Mesothelial cell of epicardium (in vitro differentiated cells): ENCODE measurements around the gene BRI3BP. TPM values are rescaled to one million over a fixed set of nuclear protein-coding genes. Genes with fewer than 3 reads are reported as not detected.

ENCODE experiments used
- DNase-seq, 2 experiments: peaks; one replicate each; pipeline ENCODE4 v3.0.0; 2021; ENCODE audit warnings: low spot score in 2 of 2; ENCODE audit not compliant: unreplicated experiment in 2 of 2
- H3K27ac Mint-ChIP-seq: 2 replicates; pipeline ENCODE4 v1.8.0; 2021; ENCODE audit warnings: mixed read lengths
- H3K27me3 Mint-ChIP-seq: 2 replicates; pipeline ENCODE4 v1.8.0; 2021; ENCODE audit warnings: low read depth, mixed read lengths
- H3K36me3 Mint-ChIP-seq: 2 replicates; pipeline ENCODE4 v1.8.0; 2021; ENCODE audit warnings: mixed read lengths
- H3K4me1 Mint-ChIP-seq: 2 replicates; pipeline ENCODE4 v1.8.0; 2021; ENCODE audit warnings: mixed read lengths
- H3K4me3 Mint-ChIP-seq: 2 replicates; pipeline ENCODE4 v1.8.0; 2021; ENCODE audit warnings: mild to moderate bottlenecking, moderate library complexity, mixed read lengths
- H3K9me3 Mint-ChIP-seq: 2 replicates; pipeline ENCODE4 v1.8.0; 2021; ENCODE audit warnings: mixed read lengths
- total RNA-seq: library from RNA; stranded (reverse); gene quantifications from 3 replicates; pipeline ENCODE4 v1.2.1, GENCODE V29; 2021
- TF ChIP-seq, protein P1 (sequence below): fragments of 200-600 bp; sonication (generic); IDR thresholded peaks from one replicate; pipeline ENCODE4 v1.5.0; 2021; ENCODE audit warnings: antibody characterized with exemption; ENCODE audit not compliant: unreplicated experiment

The BRI3BP gene
- total RNA-seq, 1 donor from 2014 or later, result 7.2 TPM

DNA sequence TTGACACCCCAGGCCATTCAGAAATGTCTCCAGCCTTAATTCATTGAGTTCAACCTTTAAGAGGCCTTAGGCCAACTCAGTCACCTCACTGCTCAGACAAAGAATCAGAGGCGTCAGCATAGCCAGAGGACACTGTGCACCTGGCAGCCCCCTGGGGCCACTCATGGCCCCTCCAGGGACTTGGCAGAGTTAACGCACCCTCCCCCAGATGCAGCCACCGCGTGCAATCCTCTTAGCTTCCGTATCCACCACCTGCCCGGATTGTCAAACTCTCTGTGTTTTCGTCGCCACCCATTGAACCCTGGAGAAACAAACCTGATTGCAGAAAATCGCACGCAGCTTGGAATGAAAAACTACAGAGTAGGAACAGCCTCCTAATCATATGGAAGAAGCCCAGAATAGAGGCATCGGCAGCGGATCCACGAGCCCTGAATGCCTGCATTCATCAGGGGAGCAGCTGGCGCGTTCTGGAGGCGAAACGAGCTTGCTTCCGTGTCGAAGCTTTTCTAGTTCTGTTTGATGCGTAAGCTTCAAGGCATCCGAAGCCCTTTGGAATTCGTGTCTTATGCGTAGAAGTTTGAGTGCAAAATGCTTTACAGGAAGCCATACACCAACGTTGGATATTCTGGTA, 22.4 kb downstream of the BRI3BP start:
- H3K9me3 Mint-ChIP-seq, result no peaks in the 10 kb centered on the region

DNA sequence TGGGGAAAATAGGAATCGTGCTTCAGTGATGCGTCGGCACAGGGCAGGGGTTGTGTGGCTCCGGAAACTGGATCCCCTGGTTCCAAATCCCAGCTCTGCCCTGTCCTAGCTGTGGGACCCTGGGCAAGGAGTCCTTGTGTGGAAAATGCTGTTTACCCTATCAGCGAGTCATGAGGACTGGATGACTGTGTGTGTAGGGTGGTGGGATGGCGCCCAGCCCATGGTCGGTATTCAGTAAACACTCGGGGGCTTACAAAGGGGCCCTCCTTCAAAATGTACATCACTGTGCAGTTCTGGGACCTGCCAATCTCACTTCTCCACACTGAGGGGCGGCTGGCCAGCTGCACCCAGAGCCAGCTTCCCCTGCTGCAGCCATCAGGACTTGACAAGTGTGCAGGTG, 24.4 kb downstream of the BRI3BP start:
- no peak overlapping the region for H3K27ac Mint-ChIP-seq
- H3K4me1 Mint-ChIP-seq, result no peaks in the 10 kb centered on the region
- no peak for DNase-seq
- no peaks in the 10 kb centered on the region for H3K27me3 Mint-ChIP-seq
- H3K36me3 Mint-ChIP-seq, result peaks cover 18% of the 10 kb centered on the region
- H3K4me3 Mint-ChIP-seq, result no peak overlapping the region
- no peaks in the 10 kb centered on the region for H3K9me3 Mint-ChIP-seq
- TF ChIP-seq, protein P1, sequence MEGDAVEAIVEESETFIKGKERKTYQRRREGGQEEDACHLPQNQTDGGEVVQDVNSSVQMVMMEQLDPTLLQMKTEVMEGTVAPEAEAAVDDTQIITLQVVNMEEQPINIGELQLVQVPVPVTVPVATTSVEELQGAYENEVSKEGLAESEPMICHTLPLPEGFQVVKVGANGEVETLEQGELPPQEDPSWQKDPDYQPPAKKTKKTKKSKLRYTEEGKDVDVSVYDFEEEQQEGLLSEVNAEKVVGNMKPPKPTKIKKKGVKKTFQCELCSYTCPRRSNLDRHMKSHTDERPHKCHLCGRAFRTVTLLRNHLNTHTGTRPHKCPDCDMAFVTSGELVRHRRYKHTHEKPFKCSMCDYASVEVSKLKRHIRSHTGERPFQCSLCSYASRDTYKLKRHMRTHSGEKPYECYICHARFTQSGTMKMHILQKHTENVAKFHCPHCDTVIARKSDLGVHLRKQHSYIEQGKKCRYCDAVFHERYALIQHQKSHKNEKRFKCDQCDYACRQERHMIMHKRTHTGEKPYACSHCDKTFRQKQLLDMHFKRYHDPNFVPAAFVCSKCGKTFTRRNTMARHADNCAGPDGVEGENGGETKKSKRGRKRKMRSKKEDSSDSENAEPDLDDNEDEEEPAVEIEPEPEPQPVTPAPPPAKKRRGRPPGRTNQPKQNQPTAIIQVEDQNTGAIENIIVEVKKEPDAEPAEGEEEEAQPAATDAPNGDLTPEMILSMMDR, result no peak

More for the DNA sequence above, 22.4 kb downstream of the BRI3BP start:
- Mint-ChIP-seq H3K36me3 (peaks cover 15% of the 10 kb centered on the region), H3K27ac (no peak overlapping the region), H3K4me3 (no peak overlapping the region), H3K4me1 (no peaks in the 10 kb centered on the region), H3K27me3 (no peaks in the 10 kb centered on the region)
- TF ChIP-seq, protein P1, result no peak
- DNase-seq, result no peak

DNA sequence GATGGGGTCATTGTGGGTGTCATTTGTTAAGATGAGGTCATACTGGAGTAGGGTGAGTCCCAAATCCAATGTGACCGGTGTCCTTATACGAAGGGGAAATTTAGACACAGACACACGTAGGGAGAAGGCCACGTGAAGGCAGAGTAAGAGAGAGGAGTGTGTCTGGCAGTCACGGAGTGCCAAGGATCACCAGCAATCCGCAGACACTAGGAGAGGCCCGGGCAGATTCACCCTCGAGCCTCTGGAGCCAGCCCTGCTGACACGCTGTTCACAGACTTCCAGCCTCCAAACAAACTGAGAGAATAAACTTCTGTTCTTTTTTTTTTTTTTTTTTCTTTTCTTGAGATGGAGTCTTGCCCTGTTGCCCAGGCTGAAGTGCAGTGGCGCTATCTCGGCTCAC, 24.9 kb downstream of the BRI3BP start:
- H3K36me3 Mint-ChIP-seq, result peaks cover 22% of the 10 kb centered on the region
- no peak overlapping the region for H3K27ac Mint-ChIP-seq
- no peaks in the 10 kb centered on the region for H3K27me3 Mint-ChIP-seq
- no peaks in the 10 kb centered on the region for H3K9me3 Mint-ChIP-seq
- H3K4me1 Mint-ChIP-seq, result no peaks in the 10 kb centered on the region
- TF ChIP-seq, protein P1, result no peak
- H3K4me3 Mint-ChIP-seq, result no peak overlapping the region
- DNase-seq, result no peak

DNA sequence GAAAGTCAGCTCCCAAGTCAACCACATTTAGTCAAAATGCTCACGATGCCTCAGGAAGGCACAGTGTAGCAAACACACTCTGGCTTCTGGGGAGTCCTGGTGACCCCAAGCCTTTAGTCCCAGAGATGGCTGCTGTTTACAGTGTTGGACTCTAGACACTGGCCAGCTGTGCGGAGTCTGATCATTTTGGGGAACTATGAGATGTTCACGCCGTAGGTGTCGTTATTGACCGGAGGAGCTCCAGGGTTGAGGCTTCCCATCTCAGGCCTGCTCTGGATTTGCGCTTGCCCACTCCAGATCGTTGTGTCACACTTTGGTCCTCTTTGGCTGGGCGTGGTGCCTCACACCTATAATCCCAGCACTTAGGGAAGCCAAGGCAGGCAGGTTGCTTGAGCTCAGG, 27.7 kb downstream of the BRI3BP start:
- H3K36me3 Mint-ChIP-seq, result peaks cover 16% of the 10 kb centered on the region
- DNase-seq, result no peak
- H3K27ac Mint-ChIP-seq, result no peak overlapping the region
- H3K4me3 Mint-ChIP-seq, result no peak overlapping the region
- H3K9me3 Mint-ChIP-seq, result no peaks in the 10 kb centered on the region
- H3K27me3 Mint-ChIP-seq, result no peaks in the 10 kb centered on the region
- H3K4me1 Mint-ChIP-seq, result no peaks in the 10 kb centered on the region
- TF ChIP-seq, protein P1, result no peak

DNA sequence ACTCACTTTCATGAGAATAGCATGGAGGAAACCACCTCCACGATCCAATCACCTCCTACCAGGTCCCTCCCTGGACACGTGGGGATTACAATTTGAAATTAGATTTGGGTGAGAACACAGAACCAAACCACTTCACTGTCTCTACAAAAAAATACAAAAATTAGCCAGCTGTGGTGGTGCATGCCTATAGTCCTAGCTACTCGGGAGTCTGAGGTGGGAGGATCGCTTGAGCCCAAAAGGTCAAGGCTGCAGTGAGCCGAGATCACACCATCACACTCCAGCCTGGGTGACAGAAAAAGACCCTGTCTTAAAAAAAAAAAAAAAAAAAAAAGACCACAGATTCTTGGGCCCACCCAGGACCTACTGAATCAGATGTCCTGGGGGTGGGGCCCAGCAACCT, 28.3 kb downstream of the BRI3BP start:
- no peak overlapping the region for H3K4me3 Mint-ChIP-seq
- no peaks in the 10 kb centered on the region for H3K9me3 Mint-ChIP-seq

More for the DNA sequence above, 28.3 kb downstream of the BRI3BP start:
- TF ChIP-seq, protein P1, result no peak
- H3K4me1 Mint-ChIP-seq, result no peaks in the 10 kb centered on the region
- H3K36me3 Mint-ChIP-seq, result peaks cover 16% of the 10 kb centered on the region
- H3K27ac Mint-ChIP-seq, result no peak overlapping the region
- H3K27me3 Mint-ChIP-seq, result no peaks in the 10 kb centered on the region
- no peak for DNase-seq
